GM18499 (cell line): ENCODE results near the gene PROCR.
"Not testable (repeated sequence)": the region's sequence is repeated elsewhere in the genome, so short reads cannot be mapped to it uniquely, and the experiment has no call there.

Experiments used
- ATAC-seq: cut with Tn5 transposase; IDR thresholded peaks from one replicate; pipeline ENCODE4 v1.9.1; 2021; ENCODE audit warnings: moderate number of reproducible peaks; ENCODE audit not compliant: insufficient read depth, unreplicated experiment

Gene PROCR

DNA sequence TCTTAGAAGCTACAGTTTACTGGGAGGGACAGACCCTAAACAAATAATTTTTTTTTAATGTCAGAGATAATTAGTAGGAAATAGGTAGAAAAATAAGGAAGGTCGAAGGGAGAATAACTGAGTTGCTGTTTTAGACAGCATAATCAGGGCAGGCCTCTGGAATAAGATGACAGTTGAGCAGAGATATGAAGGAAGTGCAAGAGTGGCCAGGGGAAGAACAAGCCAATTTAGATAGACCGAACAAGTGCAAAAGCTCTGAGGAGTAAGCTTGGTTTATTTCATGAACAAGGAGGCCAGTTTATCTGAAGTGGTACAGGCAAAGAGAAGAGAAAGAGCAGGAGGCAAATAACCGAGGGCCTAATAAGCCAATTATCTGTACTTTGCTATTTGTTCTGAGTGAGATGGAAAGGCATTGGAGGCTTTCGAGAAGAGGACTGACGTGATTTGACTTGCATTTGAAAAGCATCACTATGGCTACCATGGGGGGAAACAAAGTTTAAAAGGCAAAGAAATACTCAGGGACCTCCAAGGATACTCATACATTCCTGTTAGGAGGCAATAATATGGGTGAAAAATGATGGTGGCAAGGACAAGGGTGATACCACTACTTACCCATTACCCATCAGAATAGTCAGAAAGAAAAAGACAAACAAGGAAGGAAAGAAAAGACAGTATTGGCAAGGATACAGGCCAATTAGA is 19.7 kb downstream of the PROCR start:
- no peak for ATAC-seq

DNA sequence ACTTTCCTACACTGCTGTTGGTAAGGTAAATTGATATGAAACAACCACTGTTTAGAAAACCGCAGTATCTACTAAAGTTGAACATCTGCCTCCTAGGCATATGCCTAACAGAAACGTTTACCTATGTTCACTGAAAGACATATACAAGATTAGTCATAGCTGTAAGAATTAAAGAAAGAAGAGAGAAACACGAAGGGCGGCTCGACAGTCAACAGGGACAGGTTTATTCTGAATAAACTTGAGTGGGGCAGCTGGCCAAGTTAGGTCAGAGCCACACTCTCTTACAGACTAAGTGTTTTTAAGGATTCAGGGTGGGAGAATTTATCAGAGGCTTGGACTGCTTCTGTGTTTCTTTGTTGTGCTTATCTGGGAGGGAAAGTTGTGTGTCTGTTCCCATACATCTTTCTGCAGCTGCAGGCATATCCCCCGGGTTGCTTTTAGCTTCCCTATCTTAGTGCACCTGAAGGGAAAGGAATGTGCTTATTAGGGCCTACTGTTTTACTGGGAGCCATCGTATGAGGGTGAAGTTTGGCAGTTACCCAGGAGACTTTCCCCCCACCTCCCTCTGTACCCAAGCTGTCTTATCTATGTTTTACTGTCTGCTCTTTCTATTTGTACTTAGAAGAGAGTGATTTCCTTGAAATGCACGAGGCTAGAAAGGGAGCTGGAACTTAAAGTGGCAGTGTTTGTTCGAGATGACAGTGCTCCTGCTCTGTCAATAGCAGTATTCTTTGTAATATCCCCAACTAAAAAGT is 20.4 kb downstream of the PROCR start:
- ATAC-seq = no peak

DNA sequence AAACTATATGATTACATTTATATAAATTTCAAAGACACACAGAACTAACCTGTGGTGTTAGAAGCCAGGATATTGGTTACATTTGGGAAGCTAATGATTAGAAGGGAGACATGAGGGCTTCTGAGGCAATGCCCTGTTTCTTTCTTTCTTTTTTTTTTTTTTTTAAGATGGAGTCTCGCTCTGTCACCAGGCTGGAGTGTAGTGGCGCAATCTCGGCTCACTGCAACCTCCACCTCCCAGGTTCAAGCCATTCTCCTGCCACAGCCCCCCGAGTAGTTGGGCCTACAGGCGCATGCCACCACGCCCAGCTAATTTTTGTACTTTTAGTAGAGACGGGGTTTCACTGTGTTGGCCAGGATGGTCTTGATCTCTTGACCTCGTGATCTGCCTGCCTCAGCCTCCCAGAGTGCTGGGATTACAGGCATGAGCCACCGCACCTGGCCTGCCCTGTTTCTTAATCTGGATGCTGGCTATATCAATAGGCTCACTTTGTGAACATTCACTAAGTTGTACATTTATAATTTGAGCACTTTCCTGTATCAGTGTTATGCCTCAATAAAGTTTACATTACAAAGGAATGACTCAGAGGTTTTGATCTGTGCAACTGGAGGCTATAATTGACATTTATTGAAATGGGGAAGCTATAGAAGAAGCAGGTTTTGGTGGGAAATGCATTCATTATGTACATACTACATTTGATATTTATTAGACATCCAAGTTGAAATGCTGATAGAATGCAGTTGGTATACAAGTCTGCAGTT is 21.3 kb downstream of the PROCR start:
- not testable (repeated sequence) for ATAC-seq

DNA sequence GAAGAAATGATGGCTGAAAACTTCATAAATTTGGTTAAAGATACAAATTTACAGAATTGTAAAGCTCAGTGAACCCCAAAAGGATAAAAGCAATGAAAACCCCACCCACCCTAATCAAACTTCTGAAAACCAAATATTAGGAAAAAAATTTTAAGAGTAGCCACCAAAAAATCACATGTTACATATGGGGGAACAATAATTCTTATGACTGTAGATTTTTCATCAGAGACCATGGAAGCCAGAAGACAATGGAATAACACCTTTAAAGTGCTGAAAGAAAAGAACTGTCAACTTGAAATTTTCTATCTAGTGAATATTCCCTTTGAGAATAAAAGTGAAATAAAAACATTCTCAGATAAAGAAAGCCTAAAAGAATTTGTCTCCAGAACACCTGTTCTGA is 24.4 kb downstream of the PROCR start:
- no peak for ATAC-seq

DNA sequence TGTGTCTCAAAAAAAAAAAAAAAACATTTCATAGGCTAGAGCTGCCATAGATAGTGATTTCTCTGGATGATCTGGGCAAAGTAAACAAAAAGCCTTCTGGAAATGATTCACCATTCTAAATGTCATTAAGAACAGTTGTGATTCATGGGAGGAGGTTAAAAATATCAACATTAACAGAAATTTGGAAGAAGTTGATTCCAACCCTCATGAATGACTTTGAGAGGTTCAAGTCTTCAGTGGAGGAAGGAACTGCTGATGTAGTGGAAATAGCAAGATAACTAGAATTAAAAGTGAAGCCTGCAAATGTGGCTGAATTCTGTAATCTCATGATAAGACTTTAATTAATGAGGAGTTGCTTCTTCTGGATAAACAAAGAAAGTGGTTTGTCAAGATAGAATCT is 27.9 kb downstream of the PROCR start:
- no peak for ATAC-seq

DNA sequence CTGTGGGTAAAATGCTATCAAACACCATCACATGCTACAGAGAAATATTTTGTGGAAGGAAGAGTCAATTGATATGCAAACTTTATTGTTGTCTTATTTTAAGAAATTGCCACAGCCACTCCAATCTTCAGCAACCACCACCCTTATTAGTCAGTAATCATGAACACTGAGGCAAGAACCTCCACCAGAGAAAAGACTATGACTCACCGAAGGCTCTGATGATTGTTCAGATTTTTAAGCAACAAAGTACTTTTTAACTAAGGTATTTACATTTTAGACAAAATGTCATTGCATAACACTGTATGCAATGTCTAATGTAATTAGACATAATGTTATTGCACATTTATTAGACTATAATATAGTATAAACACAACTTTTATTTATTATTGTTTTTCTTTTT is 28.4 kb downstream of the PROCR start:
- ATAC-seq = no peak

DNA sequence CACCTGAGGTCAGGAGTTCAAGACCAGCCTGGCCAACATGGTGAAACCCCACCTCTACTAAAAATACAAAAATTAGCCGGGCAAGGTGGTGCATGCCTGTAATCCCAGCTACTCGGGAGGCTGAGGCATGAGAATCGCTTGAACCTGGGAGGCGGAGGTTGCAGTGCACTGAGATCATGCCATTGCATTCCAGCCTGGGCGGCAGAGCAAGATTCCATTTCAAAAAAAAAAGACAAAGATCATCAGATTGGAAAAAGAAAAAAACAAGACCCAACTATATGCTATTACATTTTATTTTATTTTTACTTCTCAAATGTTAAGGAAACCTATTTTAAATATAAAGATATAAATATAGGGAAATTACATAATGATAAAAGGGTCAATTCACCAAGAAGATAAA is 29.6 kb downstream of the PROCR start:
- ATAC-seq = not testable (repeated sequence)

DNA sequence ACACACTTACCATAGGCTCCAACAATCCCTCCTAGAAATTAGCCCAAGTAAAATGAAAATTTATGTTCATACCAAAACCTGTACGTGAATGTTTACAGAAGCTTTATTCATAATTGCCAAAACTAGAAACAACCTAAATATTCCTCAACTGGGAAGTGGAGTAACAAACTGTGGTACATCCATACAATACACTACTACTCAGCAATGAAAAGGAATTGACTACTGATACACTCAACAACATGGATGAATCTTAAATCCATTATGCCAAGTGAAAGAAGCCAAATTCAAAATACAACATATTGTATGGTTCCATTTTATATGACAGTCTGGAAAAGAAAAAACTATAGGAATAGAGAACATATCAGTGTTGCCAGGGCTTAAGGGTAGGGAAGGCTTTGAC is 34.9 kb downstream of the PROCR start:
- no peak for ATAC-seq

DNA sequence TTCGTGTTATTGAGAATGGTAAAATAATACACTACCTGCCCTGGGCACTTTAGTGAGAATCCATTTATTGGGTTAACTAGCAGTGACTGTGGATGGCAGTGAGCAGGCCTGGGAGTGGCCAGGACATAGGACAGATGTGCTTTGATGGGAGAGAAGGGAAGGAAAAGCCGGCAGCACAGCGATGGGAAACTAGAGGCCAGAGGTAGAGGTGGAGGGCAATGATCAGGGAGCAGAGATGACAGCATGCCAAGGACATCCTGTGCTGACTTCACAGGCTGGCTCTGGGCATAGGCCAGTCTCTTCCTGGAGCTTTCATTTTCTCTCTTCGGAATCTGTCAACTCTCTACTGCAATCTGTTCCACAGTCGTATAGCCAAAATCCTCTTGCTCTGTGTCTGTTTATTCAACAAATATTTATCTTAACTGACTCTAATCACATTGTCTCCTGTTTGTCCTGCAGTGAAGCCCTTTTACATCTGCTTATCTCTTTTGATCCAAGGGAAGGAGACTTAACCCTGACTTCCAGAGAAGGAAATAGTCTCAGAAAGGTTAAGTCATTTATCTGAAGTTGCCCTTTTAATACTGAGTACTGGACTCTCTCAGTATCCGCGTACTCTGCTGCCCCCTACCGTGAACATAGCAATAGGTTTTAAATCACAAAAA is 36.2 kb downstream of the PROCR start:
- ATAC-seq = no peak

DNA sequence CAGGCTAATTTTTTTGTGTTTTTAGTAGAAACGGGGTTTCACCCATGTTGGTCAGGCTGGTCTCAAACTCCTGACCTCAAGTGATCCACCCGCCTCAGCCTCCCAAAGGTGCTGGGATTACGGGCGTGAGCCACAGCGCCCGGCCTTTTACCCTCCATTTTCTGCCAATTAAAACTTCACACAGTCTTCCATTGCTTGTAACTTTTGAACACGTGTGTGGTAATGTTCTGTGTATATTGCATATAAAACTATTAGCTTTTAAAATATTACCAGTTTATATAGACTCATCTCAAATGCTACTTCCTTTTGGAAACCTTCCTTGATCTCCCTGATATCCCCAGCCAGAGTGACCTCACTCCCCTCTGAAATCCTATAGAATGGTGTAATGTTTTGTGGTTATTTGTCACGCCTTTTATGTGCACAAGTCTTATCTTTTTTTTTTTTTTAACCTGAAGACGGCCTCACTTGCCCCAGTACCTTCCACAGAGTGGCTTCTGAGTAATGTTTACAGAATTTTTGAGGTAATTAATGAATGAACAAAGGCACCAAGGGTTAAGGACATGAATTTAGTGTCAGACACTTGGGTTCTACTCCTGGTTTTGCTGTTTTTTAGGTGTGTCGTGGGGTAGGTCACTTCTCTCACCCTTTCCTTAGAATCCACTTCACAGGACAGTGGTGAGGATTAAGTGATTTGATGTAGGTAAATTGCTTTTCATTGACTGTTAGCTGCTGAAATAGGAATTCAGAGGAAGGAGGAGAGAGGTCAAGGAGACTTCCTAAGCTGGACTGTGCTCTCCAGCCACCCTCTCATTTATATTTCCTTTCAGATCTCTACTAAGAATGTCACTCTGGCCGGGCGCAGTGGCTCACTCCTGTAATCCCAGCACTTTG is 43.4 kb downstream of the PROCR start:
- no peak for ATAC-seq

DNA sequence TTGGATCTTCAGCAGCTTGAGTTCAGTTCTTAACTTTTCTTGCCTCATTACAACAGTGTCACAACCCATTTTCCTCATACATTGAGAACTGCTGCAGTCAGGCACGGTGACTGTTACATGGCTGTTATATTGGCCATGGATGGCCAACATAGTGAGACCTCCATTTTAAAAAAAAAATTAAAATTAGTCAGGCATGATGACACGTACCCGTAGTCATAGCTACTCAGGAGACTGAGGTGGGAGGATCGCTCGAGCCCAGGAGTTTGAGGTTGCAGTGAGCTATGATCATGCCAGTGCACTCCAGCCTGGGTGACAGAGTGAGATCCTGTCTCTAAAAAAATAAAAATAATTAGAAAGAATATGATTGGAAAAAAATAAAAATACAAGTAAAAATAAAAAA is 44.7 kb downstream of the PROCR start:
- no peak for ATAC-seq

DNA sequence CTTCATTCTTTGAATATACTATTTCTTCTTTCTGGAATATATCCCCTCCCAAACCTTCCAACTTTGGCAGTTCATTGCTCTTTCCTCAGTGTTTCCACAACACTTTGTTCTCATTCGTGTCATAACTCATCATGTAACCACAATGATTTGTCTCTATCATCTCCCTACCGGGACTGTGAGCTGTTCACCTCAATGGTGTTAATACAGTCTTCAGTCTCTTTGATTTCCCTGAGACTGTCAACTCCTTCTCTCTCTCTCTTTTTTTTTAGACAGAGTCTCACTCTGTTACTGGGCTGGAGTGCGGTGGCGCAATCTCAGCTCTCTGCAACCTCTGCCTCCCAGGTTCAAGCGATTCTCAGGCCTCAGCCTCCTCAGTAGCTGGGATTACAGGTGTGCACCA is 52.1 kb downstream of the PROCR start:
- no peak for ATAC-seq

DNA sequence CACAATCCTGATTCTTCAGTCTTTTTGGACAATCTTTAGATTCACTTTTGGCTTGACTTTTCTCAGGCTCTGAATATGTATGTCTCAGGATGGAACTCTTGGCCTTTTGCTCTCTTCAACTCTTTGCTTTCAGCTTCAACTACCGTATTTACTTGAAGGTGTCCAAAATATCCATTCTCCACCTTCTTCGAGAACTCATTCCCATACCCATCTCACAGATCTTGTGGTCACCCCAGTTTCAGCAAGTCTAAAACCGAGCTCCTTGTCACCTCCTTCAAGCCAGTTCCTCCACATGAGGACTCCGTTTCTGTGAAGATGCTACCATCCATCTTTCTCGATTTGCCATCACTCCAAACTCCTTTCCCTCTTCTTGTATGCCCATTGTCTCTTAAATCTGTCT is 52.7 kb downstream of the PROCR start:
- no peak for ATAC-seq

DNA sequence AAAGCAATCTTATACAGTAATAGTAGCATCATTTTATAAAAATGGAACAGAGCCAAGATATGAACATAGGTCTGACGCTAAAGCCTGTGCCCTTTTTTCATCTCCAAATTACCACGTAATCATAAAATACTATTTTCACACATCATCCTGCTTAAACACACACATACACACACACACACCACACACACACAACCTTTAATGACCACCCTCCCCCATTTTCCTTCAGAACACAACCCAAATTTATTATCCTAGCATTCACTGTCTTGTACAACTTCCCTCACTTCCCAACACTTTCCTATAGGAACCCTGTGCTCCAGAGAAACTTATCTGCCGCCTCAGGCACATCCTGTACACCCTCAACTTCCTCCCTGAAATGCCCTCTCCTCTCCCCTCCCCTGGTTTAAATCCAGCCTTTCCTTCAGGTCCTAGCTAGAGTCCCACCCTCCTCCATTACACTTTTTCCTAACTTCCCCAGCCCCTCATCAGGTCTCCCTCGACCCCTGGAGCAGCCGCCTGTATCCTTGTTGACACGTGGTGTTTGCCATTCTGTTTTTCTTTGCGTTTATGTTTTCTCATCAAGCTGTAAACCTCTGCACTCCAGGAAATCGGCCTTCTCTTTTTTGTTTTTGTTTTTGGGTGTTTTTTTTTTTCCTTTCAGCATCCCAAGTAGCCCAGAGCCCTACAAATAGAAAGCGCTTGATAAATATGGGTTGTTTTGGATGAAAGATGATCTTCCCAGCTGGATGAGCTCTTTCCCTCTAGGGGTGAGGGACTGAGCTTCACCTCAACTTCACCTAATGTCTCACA is 53.6 kb downstream of the PROCR start:
- ATAC-seq = no peak

DNA sequence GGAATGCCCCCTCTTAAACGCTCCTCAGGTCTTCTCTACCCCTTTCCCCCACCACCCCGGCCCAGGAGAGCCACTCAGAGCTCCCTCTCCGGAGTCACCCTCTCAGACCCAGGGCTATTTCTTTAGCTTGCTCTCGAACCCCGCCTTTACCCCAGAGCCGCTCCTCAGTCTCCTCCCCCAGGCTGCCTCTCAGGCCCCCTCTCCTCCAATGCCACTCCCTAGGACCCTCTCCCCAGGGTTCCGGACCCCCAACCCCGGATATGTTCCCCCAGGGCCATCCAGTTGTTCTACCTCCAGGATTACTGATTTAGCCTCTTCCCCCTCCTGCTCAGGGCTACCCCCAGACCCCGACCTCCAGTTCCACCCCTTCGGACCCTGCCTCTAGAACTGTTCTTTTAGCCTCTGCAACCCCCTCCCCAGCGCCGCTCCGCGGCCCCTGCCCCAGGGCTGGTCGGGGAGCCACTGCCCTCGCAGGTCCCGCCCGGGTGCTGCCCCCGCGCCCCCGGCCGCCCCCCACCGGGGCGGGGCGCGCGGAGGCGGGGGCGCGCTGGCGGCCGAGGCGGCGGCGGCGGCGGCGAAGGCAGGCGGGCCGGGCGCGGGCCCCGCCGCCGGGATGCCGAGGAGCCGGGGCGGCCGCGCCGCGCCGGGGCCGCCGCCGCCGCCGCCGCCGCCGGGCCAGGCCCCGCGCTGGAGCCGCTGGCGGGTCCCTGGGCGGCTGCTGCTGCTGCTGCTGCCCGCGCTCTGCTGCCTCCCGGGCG is 54.4 kb downstream of the PROCR start, which contains the start of gene MMP24:
Gene MMP24, plus strand, starts transcription at position 565 of the 758 bp plus-strand sequence. Its CDS starts 49 bp downstream, at position 614.
- no peak for ATAC-seq
